Measurements from ENCODE around the gene OR10P1.

OR10P1 gene

GRCh38 chr12:55651299-55651683, 14.6 kb downstream of the OR10P1 start:
- no peak for DNase-seq (ENCODE audit: low read depth in 3 of 3, low spot score in 1 of 3)

- DNase-seq (ENCODE audit: low read depth in 3 of 3, low spot score in 1 of 3), result no peak
Measured at GRCh38 chr12:55652352-55652751, 15.7 kb downstream of the OR10P1 start.

GRCh38 chr12:55653031-55653430, 16.3 kb downstream of the OR10P1 start:
- DNase-seq (ENCODE audit: low read depth in 3 of 3, low spot score in 1 of 3), result no peak

GRCh38 chr12:55654511-55655214, 18.0 kb downstream of the OR10P1 start:
- DNase-seq (ENCODE audit: low read depth in 3 of 3, low spot score in 1 of 3), result no peak

GRCh38 chr12:55657212-55657611, 20.5 kb downstream of the OR10P1 start:
- no peak for DNase-seq (ENCODE audit: low read depth in 3 of 3, low spot score in 1 of 3)

- DNase-seq (ENCODE audit: low read depth in 3 of 3, low spot score in 1 of 3), result no peak
Measured at GRCh38 chr12:55658212-55658611, 21.5 kb downstream of the OR10P1 start.

- DNase-seq (ENCODE audit: low read depth in 3 of 3, low spot score in 1 of 3), result no peak
Measured at GRCh38 chr12:55658635-55659391, 22.1 kb downstream of the OR10P1 start.

- DNase-seq (ENCODE audit: low read depth in 3 of 3, low spot score in 1 of 3), result no peak
Measured at GRCh38 chr12:55659486-55660385, 23.0 kb downstream of the OR10P1 start.

GRCh38 chr12:55663391-55663790, 26.7 kb downstream of the OR10P1 start:
- no peak for DNase-seq (ENCODE audit: low read depth in 3 of 3, low spot score in 1 of 3)

GRCh38 chr12:55664826-55665225, 28.1 kb downstream of the OR10P1 start:
- no peak for DNase-seq (ENCODE audit: low read depth in 3 of 3, low spot score in 1 of 3)

- no peak for DNase-seq (ENCODE audit: low read depth in 3 of 3, low spot score in 1 of 3)
Measured at GRCh38 chr12:55666508-55666907, 29.8 kb downstream of the OR10P1 start.

GRCh38 chr12:55670276-55670675, 33.6 kb downstream of the OR10P1 start:
- DNase-seq (ENCODE audit: low read depth in 3 of 3, low spot score in 1 of 3), result no peak

- DNase-seq (ENCODE audit: low read depth in 3 of 3, low spot score in 1 of 3), result no peak
Measured at GRCh38 chr12:55671746-55672145, 35.1 kb downstream of the OR10P1 start.

- no peak for DNase-seq (ENCODE audit: low read depth in 3 of 3, low spot score in 1 of 3)
Measured at GRCh38 chr12:55673638-55674037, 36.9 kb downstream of the OR10P1 start.

GRCh38 chr12:55675666-55676065, 39.0 kb downstream of the OR10P1 start:
- DNase-seq (ENCODE audit: low read depth in 3 of 3, low spot score in 1 of 3), result no peak

- no peak for DNase-seq (ENCODE audit: low read depth in 3 of 3, low spot score in 1 of 3)
Measured at GRCh38 chr12:55676707-55677106, 40.0 kb downstream of the OR10P1 start.

- DNase-seq (ENCODE audit: low read depth in 3 of 3, low spot score in 1 of 3), result no peak
Measured at GRCh38 chr12:55679691-55680090, 43.0 kb downstream of the OR10P1 start.

GRCh38 chr12:55681142-55682077, 44.7 kb downstream of the OR10P1 start:
- DNase-seq (ENCODE audit: low read depth in 3 of 3, low spot score in 1 of 3), result no peak

GRCh38 chr12:55682087-55682796, 45.5 kb downstream of the OR10P1 start:
- no peak for DNase-seq (ENCODE audit: low read depth in 3 of 3, low spot score in 1 of 3)

GRCh38 chr12:55683676-55684075, 47.0 kb downstream of the OR10P1 start:
- DNase-seq (ENCODE audit: low read depth in 3 of 3, low spot score in 1 of 3), result no peak
